Nephron progenitor cell (in vitro differentiated cells): ENCODE results near the gene PLOD3.

ENCODE experiments used
- DNase-seq: peaks from one replicate; pipeline ENCODE4 v3.0.0; 2021
- H3K27ac Mint-ChIP-seq: 2 replicates; pipeline ENCODE4 v1.8.0; 2021; ENCODE audit warnings: mild to moderate bottlenecking, moderate library complexity, mixed read lengths
- H3K27me3 Mint-ChIP-seq: 2 replicates; pipeline ENCODE4 v1.8.0; 2021; ENCODE audit warnings: mild to moderate bottlenecking, low read depth, mixed read lengths; ENCODE audit not compliant: poor library complexity
- H3K36me3 Mint-ChIP-seq: 2 replicates; pipeline ENCODE4 v1.8.0; 2021; ENCODE audit warnings: low read depth, mixed read lengths
- H3K4me1 Mint-ChIP-seq: 2 replicates; pipeline ENCODE4 v1.8.0; 2021; ENCODE audit warnings: mixed read lengths
- H3K4me3 Mint-ChIP-seq: 2 replicates; pipeline ENCODE4 v1.8.0; 2021; ENCODE audit warnings: mild to moderate bottlenecking, moderate library complexity, mixed read lengths
- H3K9me3 Mint-ChIP-seq: 2 replicates; pipeline ENCODE4 v1.8.0; 2021; ENCODE audit warnings: mild to moderate bottlenecking, moderate library complexity, mixed read lengths
- CTCF ChIP-seq: fragments of 200-600 bp; sonication (generic); IDR thresholded peaks from 2 replicates; pipeline ENCODE4 v1.5.0; 2021; ENCODE audit warnings: antibody characterized with exemption

Gene PLOD3

GRCh38 chr7:101251871-101252659 lies 34.7 kb upstream of the PLOD3 start:
- Mint-ChIP-seq H3K4me1 (peaks cover 37% of the 10 kb centered on the region), H3K9me3 (no peaks in the 10 kb centered on the region)

GRCh38 chr7:101250324-101250723 lies 32.9 kb upstream of the PLOD3 start:
- no peak for DNase-seq
- no peaks in the 10 kb centered on the region for H3K9me3 Mint-ChIP-seq
- TF ChIP-seq CTCF = no peak
- H3K27me3 Mint-ChIP-seq = peaks cover 15% of the 10 kb centered on the region
- peaks cover 28% of the 10 kb centered on the region for H3K36me3 Mint-ChIP-seq
- H3K4me3 Mint-ChIP-seq = peak overlapping the region; percentile 99
- peaks cover 44% of the 10 kb centered on the region for H3K4me1 Mint-ChIP-seq
- no peak overlapping the region for H3K27ac Mint-ChIP-seq

More at GRCh38 chr7:101251871-101252659, 34.7 kb upstream of the PLOD3 start:
- Mint-ChIP-seq H3K4me3 (peak overlapping the region; percentile 99), H3K36me3 (peaks cover 22% of the 10 kb centered on the region), H3K27me3 (peaks cover 24% of the 10 kb centered on the region), H3K27ac (peak overlapping the region; percentile 89)
- DNase-seq = peak; percentile 99
- no peak for TF ChIP-seq CTCF

GRCh38 chr7:101248276-101248675 lies 30.9 kb upstream of the PLOD3 start:
- H3K4me3 Mint-ChIP-seq = no peak overlapping the region
- no peaks in the 10 kb centered on the region for H3K9me3 Mint-ChIP-seq
- H3K27me3 Mint-ChIP-seq = peaks cover 7% of the 10 kb centered on the region
- H3K4me1 Mint-ChIP-seq = peaks cover 57% of the 10 kb centered on the region
- no peak for DNase-seq
- no peak for TF ChIP-seq CTCF
- peaks cover 28% of the 10 kb centered on the region for H3K36me3 Mint-ChIP-seq
- peak overlapping the region; percentile 24 for H3K27ac Mint-ChIP-seq

- peak overlapping the region; percentile 78 for H3K27ac Mint-ChIP-seq
- peaks cover 35% of the 10 kb centered on the region for H3K4me1 Mint-ChIP-seq
- peaks cover 21% of the 10 kb centered on the region for H3K36me3 Mint-ChIP-seq
- no peak for DNase-seq
- H3K27me3 Mint-ChIP-seq = peaks cover 3% of the 10 kb centered on the region
- peak overlapping the region; percentile 97 for H3K4me3 Mint-ChIP-seq
- TF ChIP-seq CTCF = no peak
- no peaks in the 10 kb centered on the region for H3K9me3 Mint-ChIP-seq
These were observed 27.8 kb upstream of the PLOD3 start for GRCh38 chr7:101245147-101245668.

- peak; percentile 96 for DNase-seq
- Mint-ChIP-seq H3K9me3 (no peaks in the 10 kb centered on the region), H3K27me3 (peaks cover 3% of the 10 kb centered on the region), H3K4me1 (peaks cover 30% of the 10 kb centered on the region), H3K27ac (peak within 1 kb of the TSS; percentile 97), H3K36me3 (peaks cover 17% of the 10 kb centered on the region), H3K4me3 (peak within 1 kb of the TSS; percentile 97)
- peak; percentile 88 for TF ChIP-seq CTCF
These were observed 27.2 kb upstream of the PLOD3 start, which contains the start of gene FIS1 for GRCh38 chr7:101244375-101245146. Gene FIS1 (minus strand): TSS chr7:101245081. CDS start chr7:101245004, 77 bp downstream.
